CD4-positive, alpha-beta T cell treated with Interleukin-17A for 4 hours (primary cell): ENCODE measurements around the gene HRH1.
"Not testable (repeated sequence)": the region's sequence is repeated elsewhere in the genome, so short reads cannot be mapped to it uniquely, and the experiment has no call there.

Experiments used
- DNase-seq: peaks from one replicate; pipeline ENCODE4 v3.0.0-alpha.2; 2020; ENCODE audit warnings: mixed read lengths

Gene HRH1

DNA sequence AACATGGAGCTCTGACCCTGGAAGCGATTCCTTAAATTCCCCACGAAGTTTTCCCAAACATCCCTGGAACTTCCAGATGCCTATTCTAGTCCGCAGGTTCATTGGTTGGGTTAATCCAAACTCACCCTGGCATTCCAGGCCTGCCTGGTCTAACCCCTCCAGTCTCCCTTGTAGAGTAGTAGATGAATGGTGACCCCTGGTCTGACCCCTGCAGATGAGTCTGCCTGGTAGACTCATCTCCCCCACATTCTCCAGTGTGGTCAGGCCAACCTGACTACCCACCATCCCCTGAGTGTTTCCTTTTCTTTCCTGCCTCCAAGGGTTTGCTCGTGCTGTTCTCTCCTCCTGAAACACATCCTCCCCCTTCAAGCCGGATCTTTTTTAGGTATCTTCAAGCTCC is 10.8 kb upstream of the HRH1 start:
- no peak for DNase-seq

DNA sequence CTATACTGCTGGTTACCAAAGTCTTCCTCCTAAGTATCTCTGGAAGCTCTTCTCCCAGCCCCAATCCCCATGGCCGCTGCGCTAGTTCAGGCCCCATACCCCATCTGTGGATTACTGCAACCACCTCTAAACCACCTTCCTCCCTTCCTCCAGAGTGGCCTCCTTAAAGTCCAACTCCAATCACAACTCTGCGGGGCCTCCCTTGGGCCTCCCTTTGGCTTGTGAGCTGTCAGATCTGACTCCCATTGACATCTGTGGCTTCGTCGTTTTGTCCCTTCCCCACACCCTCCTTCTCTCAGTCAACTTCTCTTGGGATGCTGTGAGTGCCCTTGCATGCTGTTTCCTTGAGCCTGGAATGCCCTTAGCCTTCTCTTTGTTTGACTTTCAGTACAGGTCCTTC is 9.3 kb upstream of the HRH1 start:
- DNase-seq, result no peak

DNA sequence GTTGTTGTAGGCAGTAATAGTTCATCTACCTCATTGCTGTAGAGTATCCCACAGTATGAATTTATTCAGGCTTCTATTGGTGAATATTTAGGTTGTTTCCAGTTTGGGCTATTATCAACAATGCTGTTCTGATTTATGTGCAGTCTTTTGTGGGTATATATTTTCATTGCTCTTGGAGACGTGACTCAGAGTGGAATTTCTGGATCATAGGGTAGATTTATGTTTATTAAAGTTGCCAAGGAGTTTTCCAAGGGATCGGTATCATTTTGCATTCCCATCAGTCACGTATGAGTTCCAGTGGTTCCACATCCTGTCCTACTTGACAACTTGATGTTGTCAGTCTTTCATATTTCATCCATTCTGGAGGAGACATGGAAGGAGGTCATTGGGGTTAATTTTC is 8.4 kb upstream of the HRH1 start:
- DNase-seq, result no peak

DNA sequence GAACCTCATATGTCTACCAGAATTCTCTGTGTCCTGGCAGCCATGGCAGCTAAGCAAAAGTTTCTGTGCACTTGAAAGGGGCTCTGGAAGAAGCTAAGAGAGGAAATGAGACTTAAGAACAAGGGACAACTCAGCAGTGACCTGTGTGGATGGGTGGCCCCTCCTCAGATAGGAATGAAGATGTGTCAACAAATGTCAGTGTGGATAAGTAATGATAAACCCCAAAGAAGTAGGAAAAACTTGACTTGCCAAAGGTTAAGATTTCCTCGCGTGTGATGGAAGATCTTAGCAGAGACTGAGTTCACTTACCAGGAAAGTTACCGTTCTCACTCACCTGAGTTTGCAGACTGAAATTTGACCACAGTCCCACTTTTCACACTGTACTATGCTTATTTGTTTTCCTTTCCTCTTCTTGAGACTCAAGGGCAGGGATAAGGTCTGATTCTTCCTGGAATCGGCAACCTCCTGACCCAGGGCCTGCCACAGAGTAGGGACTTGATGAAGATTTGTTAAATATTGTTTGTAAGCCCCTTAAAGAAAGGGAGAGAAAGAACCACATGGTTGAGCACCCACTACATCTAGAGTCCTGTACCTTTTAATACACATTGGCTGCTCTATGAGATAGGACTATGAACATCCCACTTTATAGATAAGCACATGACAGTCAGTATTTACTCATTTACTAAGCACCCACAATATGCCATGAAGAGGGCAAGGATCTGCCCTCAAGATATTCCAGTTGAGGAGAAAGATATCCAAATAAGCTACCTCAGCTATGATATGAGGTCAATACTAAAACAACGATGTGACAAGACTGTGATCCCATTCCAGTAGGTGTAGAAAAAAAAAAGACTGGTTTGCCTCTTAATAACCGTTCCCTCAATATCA is 7.3 kb upstream of the HRH1 start:
- DNase-seq, result no peak

DNA sequence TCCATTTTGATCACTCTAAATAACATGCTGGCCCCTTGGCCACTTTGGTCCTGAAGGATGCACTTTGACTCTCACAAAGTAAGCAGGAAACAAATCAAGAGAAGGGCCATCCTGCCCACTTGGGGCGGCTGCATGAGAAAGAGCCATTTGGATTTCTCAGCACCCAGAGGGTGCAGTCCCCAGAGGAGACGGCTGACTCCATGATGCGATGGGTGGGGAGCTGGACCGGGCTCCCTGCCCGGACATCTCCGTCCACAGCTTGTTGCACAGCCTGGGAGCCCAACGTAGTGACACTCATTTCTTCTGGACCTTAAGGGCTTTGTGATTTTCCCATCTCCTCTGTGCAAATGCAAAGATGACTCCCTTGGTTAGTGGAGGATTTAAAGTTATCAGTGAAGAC is 4.0 kb upstream of the HRH1 start:
- DNase-seq, result no peak

DNA sequence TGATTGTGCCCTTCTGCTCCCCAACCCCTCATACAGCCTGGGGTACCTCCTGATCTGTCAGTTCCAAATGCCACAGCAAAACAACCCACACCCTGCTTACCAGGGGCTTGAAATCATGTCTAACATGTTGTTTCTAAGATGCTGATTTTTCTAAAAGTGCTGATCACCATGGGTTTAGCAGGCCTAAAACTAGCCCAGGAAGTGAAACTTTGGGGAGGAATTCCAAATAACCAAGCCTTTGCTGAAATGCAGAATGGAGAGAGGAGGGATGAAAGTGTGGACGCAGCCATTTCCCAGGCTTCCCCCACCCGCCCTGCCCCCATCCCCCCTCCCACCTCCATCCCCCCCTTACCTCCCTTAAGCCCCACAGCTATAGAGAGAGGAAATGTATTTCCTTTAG is 2.0 kb upstream of the HRH1 start:
- DNase-seq, result no peak

DNA sequence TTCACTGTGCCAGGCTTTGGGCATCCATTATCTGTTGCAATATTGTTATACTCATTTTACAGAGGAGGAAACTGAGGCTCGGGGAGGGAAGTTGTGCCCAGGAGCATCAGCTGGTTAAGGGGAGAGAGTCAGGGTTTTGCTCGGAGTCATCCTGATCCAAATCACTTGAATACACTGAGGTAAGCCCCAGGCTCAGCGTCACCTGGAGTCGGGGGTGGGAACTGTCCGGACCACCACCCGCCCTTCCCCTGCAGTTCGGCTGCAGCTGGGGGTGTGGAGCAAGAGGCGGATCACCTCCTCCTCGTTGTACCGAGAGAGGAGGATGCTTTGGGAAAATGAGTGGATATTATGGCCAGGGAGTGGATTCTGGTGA is 646 bp downstream of the HRH1 start:
- no peak for DNase-seq

DNA sequence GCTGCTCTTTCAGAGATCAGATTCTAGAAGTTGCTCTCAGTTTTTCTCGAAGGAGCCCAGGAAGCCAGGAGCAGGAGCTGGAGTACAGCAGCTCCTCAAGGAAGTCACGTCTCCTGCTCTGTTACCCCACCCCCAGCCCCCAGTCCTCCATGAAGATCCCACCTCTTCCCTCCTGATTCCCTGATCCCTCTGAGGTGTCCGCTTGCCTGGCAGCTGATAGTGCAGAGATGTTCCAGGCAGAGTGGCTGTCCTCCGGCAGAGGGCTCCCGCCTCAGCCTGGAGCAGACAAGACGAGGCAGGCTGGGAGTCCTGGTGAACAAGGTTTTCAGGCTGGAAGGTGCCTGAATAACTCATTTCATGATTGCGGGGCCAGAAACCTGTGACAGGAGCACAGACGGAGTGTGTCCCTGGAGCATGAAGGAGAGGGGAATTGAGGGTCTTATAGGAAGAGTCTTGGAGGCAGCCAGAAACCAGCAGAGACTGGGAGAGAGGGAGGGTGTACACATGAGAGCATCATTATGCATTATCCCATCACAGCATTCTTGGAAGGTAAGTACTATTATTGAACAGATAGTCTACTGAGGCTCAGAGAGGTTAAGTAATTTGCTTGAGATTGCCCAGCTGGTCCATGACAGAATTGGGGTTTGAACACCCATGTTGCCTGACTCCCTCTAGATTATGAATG is 1.2 kb downstream of the HRH1 start:
- no peak for DNase-seq

DNA sequence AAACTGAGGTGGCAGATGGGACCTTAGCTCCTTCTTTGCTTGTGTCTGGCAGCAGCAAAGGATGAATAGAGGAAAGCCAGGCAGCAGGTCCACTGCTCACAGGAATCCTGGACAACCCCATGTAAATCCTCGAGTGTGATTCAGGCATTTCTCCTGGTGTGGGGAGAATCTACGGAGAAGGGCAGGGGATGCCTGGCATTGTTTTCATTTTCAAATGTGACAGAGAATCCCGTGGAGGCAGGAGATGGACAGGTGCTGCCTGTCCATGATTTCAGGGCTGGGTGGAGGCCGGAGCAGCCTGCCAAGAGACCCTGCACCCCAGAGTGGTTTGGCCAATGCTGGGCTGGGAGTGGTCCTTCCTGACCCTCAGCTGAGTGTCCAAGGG is 1.7 kb downstream of the HRH1 start:
- DNase-seq, result no peak

DNA sequence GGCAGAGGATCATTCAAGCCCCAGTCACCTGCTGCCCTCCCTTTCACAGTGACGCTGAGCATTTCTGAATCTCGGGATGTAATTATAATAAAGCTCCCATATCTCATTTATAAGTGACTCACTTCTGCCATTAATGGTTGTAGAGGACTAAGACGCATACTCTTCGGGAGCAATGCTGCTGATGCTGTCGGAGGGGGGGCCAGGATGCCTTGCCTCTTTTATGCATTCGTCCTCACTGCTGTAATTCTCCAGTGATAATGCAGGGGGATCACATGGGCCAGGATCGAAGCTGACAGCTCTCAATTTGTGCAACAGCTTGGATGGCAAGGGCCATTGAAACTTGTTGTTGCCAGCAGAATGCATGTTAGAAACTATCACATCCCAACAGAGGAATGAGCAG is 3.1 kb downstream of the HRH1 start:
- DNase-seq, result no peak

DNA sequence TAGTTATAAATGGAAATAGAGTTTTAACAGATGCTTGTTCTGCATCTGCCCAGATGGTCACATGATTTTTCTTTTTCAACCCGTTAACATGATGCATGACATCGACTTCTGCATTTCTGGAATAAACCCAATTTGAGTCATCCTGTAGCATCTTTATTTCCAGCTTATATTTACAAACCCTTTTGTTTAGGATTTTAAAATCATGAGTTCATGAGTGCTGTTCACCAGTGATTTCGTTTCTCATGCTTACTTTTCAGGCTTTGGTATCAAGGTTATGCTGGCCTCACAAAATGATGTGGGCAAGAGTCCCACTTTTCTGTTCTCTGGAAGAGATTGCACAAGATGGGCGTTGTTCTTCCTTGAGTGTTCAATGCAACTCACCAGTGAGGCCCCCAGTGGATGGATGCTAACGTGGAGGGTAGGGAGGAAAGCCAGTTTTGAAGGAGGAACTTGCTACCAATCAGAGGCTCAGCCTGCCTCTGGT is 5.2 kb downstream of the HRH1 start:
- no peak for DNase-seq

DNA sequence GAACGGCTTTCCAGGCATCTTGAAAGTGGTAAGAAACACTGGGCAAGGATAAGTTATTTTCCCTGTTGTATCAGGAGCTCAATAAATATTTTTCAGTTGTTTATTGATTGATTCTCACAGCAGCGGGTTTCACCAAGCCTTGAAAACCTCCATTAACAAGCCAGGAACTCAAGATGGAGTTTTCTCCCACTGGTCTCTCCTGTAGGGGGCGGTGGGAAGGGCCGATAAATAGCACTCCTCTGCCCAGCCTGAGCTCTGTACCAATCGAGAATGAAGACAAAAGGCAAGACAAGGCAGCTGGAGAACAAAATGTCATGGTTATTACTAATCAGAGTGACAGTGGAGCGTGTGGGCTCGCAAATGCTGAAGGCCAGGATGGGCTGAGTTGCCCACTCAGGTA is 7.4 kb downstream of the HRH1 start:
- no peak for DNase-seq

DNA sequence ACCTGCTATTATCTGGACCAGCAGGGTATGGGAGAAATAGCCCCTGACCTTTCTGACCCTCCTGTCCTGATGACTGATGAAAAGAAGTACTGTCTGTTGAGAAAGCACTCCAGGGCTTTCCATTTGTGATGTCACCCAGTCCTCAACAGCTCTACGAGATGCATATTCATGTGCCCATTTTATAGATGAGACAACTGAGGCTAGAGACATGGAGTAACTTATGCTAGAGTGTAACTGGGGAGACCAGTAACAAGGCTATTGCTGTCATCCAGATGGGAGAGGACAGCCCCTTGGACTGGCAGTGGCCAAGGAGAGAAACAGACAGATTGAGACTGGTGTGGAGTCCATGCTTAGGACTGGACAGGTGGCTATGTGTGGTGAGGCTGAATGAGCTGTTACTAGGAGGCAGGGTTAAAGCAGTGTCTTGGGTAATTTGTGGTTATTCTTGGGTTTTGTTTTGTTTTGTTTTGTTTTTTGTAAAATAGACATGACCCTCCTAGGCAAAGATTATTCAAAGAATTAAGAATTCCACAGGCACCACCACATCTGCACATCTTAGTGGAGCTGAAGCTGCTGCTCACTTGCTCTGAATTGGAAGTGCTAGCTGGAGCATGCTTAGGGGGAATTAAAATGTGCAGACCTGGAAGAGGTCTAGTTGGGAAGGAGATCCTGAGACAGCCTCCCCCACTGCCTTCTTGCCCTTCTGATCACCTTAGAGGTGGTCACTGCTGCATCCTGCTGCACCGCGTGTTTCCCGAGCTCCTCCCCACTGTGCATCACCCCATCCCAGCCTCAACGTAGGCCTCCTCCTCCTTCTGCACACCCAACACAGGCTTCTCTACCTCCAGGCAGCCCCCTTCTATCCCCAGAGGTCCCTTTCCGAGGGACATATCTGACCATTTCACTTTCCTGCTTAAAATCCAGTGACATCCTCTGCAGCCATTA is 8.4 kb downstream of the HRH1 start:
- no peak for DNase-seq

DNA sequence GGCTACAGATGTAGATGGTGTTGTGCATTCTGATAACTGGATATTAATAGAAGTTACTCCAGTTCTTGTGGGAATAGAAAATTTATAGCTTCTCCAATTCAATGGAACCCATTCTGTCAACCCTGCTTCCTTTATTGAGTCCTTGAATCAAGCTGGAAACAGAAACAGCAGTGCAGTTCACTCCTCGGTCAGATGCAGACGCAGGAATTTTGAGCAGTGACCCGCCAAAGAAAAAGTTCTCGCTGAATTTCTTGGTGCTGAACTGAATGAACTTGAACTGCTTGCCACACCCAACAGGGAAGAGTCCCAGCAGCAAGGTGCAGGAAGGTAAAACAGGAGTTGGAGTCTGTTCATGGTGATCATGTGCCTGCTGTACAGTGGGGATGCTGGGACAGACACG is 10.3 kb downstream of the HRH1 start:
- DNase-seq, result no peak

DNA sequence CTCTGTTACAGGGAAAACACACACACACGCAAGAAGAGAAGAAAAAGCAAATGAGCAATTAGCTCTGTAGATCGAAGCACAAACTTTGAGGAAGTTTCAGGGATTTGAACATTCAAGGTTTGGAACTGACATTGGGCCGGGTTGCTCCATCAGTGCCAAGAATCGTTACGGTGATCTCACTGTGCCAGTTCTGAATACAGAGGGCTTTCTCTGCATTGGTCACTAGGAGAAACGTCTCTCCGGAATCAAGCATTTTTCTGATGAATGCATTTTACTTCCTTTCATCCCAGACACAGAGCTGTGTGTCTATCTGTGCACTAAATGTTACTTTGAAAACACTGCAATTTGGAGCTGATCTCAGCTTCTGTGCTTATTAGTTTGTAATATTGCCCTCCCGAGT is 11.2 kb downstream of the HRH1 start:
- DNase-seq, result no peak

DNA sequence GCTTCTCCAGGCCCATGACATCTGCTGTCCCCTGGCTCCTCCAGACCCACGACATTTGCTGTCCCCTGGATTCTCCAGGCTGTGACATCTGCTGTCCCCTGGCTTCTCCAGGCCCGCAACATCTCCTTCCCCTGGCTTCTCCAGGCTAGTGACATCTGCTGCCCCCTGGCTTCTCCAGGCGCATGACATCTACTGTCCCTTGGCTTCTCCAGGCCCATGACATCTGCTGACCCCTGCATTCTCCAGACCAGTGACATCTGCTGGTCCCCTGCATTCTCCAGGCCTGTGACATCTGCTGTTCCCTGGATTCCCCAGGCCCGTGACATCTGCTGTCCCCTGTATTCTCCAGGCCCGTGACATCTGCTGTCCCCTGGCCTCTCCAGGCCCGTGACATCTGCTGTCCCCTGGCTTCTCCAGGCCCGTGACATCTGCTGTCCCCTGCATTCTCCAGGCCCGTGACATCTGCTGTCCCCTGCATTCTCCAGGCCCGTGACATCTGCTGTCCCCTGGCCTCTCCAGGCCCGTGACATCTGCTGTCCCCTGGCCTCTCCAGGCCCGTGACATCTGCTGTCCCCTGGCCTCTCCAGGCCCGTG is 12.6 kb downstream of the HRH1 start:
- DNase-seq, result not testable (repeated sequence)

DNA sequence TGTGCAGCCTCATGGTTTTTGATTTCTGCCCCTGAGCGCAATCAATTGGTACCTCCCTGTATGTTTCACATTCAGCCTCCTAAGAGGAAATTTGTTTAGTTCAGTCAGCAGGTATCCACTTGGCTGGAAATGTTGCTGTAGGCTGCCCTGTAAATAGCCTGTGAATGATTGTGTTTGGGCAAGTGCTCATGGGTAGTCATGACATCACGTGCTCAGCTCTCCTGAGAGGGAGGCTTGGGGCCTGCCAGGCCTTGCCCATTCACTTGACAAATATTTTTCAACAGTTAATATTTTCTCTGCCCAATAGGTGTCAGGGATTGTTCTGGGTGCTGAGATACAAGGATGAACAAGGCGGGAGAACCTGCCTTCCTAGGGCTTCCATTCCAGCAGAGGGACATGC is 13.3 kb downstream of the HRH1 start:
- no peak for DNase-seq

DNA sequence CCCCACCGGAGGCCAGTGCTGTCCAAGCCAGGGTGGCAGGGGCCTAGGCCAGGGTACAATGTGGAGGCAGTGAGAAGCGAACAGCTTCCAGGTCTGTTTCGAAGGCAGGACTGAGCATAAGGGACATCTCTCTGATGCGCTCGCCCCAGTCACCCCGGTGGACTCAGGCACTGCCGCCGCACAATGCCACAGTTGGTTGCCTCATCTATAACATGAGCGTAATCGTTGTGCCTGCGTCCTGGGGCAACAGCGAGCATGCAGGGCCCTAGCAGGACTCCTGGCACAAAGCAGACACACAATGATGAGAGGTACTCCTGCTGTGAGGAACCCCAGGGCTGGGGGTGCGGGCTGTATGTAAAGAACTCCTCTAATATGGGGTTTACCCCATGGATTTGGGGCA is 14.1 kb downstream of the HRH1 start:
- no peak for DNase-seq

DNA sequence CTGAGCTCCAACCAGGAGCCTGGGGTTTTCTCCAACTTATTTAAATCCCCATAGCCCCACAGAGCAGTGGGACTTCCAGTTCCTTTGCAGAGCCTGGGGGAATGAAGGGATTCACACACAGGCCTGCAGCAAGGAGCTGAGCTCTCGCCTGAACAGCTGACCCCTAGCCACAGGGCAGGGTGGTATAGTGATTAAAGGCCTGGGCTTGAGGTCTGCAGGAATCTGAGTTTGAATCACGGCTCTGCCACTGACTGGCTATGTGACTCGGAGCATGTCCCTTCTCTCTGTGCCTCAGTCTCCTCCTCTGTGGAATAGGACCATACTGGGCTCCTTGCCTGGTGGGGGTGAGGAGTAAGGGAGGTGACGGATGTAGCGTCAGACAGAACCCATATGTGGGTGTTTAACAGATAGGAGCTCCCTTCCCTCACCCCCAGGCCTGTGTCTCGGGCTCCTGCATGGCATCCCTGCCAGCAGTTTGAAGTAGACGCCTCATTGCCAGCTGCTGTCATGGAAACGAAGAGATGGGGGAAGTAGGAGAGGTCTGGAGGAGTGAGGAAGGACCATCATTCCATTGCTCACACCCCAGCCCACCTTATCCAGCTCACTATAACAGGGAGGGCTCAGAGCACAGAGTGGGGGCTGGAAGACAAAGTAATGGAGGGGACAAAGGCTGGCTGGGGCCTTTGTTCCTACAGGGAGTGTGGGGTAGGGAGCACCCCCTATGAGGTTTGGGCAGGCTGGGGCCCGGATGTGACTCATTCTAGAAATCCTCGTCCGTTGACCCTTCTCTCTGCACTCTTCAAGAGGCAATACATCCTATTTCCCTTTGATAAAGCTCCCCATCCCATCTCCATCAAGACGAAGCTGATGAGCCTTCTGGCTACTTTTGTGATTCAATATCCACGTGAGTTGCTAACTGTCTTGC is 14.8 kb downstream of the HRH1 start:
- DNase-seq, result no peak

DNA sequence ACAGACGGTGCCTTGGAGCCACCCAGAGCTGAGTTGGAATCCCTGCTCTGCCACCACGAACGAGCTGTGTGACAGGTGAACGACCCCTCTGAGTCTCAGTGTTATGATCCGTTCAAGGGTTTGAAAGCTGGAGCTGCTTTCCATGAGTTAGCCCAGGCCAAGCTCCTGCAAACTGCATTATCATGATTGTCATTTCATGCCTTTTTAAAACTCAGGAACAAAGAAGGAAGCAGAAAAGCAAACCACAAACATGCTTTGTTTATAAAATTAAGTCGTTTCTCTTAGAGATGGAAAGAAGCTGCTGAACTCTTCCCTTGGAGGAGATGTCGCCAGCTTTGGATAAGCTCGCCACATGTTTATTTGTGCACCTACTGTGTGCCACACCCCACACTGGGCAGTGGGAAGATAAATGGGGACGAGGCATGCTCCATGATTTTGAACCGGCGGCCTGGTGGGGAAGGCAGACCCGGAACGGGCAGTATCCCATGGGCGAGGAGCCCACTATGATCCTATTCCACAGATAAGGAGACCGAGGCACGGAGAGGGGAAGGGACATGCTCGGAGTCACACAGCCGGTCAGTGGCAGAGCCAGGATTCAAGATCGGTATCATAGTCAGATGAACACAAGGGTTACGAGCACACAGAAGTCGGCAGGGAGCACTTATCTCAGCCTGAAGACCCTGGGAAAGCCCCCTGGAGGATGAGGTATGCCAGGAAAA is 15.9 kb downstream of the HRH1 start:
- DNase-seq, result no peak

DNA sequence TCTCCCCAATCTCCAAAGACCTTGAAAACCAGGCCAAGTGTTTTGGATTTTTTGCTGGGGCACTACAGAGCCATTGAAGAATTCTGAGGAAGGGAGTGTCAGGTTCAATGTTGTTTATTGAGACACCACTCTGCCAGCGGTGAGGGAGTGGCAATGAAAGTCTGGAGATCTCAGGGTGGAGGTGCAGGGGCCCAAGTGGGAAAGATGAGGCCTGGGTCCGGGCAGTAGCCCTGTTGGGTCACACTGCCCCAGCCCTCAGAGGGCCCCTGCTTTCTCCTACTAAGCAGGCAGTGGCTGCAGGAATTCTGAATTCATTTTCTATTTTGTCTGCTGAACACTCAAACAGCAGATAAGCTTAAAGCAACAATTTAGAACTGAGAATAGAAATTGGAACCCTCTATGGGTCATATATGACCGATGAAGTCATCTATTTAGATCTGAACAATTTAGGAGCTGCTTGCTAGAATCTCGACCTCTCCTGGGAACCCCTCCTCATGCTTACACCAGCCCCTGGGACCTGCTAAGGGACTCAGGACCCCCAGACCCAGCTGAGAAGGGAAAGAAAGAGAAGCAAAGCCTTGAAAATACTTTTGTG is 17.9 kb downstream of the HRH1 start:
- DNase-seq, result no peak
